Sigmoid colon (tissue), 4 donors: ENCODE measurements around the gene SNRPB2.

Experiments
- CTCF ChIP-seq, 4 experiments: fragments of 450-650 bp in 3 of 4; fragments of 200-600 bp in 1 of 4; IDR thresholded peaks; one replicate each; pipeline ENCODE4 v1.5.1; 2016 to 2019; ENCODE audit warnings: antibody characterized with exemption in 4 of 4, mild to moderate bottlenecking in 3 of 4, moderate library complexity in 2 of 4
- EP300 ChIP-seq, 4 donors: sonication (generic); formaldehyde crosslinking; IDR thresholded peaks; one replicate each; pipeline ENCODE4 v1.6.1; 2017; ENCODE audit warnings: antibody characterized with exemption in 4 of 4
- POLR2A ChIP-seq, 2 donors: fragments of 450-650 bp; IDR thresholded peaks; one replicate each; pipeline ENCODE4 v1.6.1; 2016; ENCODE audit warnings: antibody characterized with exemption in 2 of 2, mild to moderate bottlenecking in 2 of 2, moderate library complexity in 2 of 2
- POLR2AphosphoS5 ChIP-seq, 4 donors: sonication (generic); formaldehyde crosslinking; IDR thresholded peaks; one replicate each; pipeline ENCODE4 v1.6.1; 2017; ENCODE audit warnings: antibody characterized with exemption in 4 of 4

DNA sequence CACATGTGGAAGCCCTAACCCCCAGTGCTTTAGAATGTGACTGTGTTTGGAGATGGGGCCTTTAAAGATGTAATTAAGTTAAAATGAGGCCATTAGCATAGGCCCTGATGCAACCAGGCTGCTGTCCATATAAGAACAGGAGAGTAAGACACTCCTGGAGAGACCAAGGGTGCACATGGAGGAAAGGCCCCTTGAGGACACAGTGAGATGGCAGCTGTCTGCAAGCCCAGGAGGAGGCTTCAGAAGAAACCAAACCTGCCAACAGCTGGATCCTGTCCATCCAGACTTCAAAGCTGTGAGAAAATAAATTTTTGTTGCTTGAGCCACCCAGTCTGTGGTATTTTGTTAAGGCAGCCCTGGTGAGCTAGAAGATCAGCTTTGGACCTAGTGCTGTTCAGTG, 16.8 kb upstream of the SNRPB2 start:
- TF ChIP-seq CTCF (IDR thresholded peaks at IDR 0.05) (no peak), EP300 (IDR thresholded peaks at IDR 0.05) (no peak), POLR2AphosphoS5 (IDR thresholded peaks at IDR 0.05) (no peak), POLR2A (IDR thresholded peaks at IDR 0.05) (no peak)
